WTC11 (cell line): ENCODE measurements around the gene NTN5.
"Not testable (repeated sequence)": the region's sequence is repeated elsewhere in the genome, so short reads cannot be mapped to it uniquely, and the experiment has no call there.

Source experiments
- JUN ChIP-seq: sonication (generic); formaldehyde crosslinking; IDR thresholded peaks from 2 replicates; pipeline ENCODE4 v1.8.0; 2023; ENCODE audit warnings: mild to moderate bottlenecking, missing genetic modification reagents
- SOX15 ChIP-seq: fragments of 250-450 bp; sonication (Bioruptor Pico); IDR thresholded peaks from 2 replicates; pipeline ENCODE4 v1.9.0; 2021; ENCODE audit warnings: mild to moderate bottlenecking
- SP1 ChIP-seq: sonication (generic); formaldehyde crosslinking; conservative IDR thresholded peaks from 2 replicates; pipeline ENCODE4 v1.8.1; 2022; ENCODE audit warnings: missing genetic modification reagents
- TEAD4 ChIP-seq: sonication (generic); formaldehyde crosslinking; IDR thresholded peaks from 2 replicates; pipeline ENCODE4 v1.8.0; 2022; ENCODE audit warnings: mild to moderate bottlenecking, missing genetic modification reagents
- TF ChIP-seq, protein P1 (sequence below): sonication (generic); formaldehyde crosslinking; IDR thresholded peaks from 2 replicates; pipeline ENCODE4 v1.8.0; 2023; ENCODE audit warnings: missing genetic modification reagents
- TF ChIP-seq, protein P2 (sequence below): sonication (generic); formaldehyde crosslinking; IDR thresholded peaks from 2 replicates; pipeline ENCODE4 v1.8.1; 2022; ENCODE audit warnings: low read depth, mild to moderate bottlenecking, moderate library complexity, missing genetic modification reagents, borderline replicate concordance
- TF ChIP-seq, protein P3 (sequence below): fragments of 200-600 bp; IDR thresholded peaks from 2 replicates; pipeline ENCODE4 v1.8.0; 2022; ENCODE audit warnings: antibody characterized with exemption
- TF ChIP-seq, protein P4 (sequence below): sonication (generic); formaldehyde crosslinking; IDR thresholded peaks from 2 replicates; pipeline ENCODE4 v1.8.1; 2022; ENCODE audit warnings: mild to moderate bottlenecking, moderate library complexity, missing genetic modification reagents

DNA sequence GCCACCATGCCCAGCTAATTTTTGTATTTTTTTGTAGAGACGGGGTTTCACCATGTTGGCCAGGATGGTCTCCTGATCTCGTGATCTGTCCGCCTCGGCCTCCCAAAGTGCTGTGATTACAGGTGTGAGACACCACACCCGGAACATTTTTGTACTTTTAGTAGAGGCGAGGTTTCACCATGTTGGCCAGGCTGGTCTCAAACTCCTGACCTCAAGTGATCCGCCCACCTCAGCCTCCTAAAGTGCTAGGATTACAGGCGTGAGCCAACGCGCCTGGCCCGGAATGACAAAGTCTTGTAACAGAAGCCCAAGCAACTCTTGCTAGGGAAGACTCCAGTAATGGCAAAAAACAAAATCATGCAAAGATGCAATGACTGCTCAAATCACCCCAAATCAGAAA, 40.5 kb downstream of the NTN5 start:
- not testable (repeated sequence) for TF ChIP-seq SP1; TEAD4; JUN (CRISPR knock-in tag); SOX15
- TF ChIP-seq, protein P1, sequence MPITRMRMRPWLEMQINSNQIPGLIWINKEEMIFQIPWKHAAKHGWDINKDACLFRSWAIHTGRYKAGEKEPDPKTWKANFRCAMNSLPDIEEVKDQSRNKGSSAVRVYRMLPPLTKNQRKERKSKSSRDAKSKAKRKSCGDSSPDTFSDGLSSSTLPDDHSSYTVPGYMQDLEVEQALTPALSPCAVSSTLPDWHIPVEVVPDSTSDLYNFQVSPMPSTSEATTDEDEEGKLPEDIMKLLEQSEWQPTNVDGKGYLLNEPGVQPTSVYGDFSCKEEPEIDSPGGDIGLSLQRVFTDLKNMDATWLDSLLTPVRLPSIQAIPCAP: not testable (repeated sequence)
- TF ChIP-seq, protein P2, sequence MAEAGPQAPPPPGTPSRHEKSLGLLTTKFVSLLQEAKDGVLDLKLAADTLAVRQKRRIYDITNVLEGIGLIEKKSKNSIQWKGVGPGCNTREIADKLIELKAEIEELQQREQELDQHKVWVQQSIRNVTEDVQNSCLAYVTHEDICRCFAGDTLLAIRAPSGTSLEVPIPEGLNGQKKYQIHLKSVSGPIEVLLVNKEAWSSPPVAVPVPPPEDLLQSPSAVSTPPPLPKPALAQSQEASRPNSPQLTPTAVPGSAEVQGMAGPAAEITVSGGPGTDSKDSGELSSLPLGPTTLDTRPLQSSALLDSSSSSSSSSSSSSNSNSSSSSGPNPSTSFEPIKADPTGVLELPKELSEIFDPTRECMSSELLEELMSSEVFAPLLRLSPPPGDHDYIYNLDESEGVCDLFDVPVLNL (CRISPR knock-in tag): not testable (repeated sequence)
- TF ChIP-seq, protein P3, sequence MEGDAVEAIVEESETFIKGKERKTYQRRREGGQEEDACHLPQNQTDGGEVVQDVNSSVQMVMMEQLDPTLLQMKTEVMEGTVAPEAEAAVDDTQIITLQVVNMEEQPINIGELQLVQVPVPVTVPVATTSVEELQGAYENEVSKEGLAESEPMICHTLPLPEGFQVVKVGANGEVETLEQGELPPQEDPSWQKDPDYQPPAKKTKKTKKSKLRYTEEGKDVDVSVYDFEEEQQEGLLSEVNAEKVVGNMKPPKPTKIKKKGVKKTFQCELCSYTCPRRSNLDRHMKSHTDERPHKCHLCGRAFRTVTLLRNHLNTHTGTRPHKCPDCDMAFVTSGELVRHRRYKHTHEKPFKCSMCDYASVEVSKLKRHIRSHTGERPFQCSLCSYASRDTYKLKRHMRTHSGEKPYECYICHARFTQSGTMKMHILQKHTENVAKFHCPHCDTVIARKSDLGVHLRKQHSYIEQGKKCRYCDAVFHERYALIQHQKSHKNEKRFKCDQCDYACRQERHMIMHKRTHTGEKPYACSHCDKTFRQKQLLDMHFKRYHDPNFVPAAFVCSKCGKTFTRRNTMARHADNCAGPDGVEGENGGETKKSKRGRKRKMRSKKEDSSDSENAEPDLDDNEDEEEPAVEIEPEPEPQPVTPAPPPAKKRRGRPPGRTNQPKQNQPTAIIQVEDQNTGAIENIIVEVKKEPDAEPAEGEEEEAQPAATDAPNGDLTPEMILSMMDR: not testable (repeated sequence)
- TF ChIP-seq, protein P4, sequence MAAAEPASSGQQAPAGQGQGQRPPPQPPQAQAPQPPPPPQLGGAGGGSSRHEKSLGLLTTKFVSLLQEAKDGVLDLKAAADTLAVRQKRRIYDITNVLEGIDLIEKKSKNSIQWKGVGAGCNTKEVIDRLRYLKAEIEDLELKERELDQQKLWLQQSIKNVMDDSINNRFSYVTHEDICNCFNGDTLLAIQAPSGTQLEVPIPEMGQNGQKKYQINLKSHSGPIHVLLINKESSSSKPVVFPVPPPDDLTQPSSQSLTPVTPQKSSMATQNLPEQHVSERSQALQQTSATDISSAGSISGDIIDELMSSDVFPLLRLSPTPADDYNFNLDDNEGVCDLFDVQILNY: not testable (repeated sequence)
